Measurements from ENCODE around the gene UBN1.

Gene UBN1

GRCh38 chr16:4882000-4882632 is 34.8 kb downstream of the UBN1 start:
- Mint-ChIP-seq H3K27ac (no peak overlapping the region), H3K27me3 (no peaks in the 10 kb centered on the region), H3K4me1 (ENCODE audit: low read depth) (no peaks in the 10 kb centered on the region), H3K9me3 (ENCODE audit: low read depth) (no peaks in the 10 kb centered on the region), H3K36me3 (peaks cover 5% of the 10 kb centered on the region), H3K4me3 (no peak overlapping the region)

GRCh38 chr16:4882633-4883285 is 35.5 kb downstream of the UBN1 start:
- Mint-ChIP-seq H3K36me3 (peaks cover 5% of the 10 kb centered on the region), H3K9me3 (ENCODE audit: low read depth) (no peaks in the 10 kb centered on the region), H3K27me3 (no peaks in the 10 kb centered on the region), H3K27ac (no peak overlapping the region), H3K4me1 (ENCODE audit: low read depth) (no peaks in the 10 kb centered on the region), H3K4me3 (no peak overlapping the region)

- Mint-ChIP-seq H3K9me3 (ENCODE audit: low read depth) (no peaks in the 10 kb centered on the region), H3K36me3 (peaks cover 5% of the 10 kb centered on the region), H3K4me3 (no peak overlapping the region), H3K4me1 (ENCODE audit: low read depth) (no peaks in the 10 kb centered on the region), H3K27ac (no peak overlapping the region), H3K27me3 (no peaks in the 10 kb centered on the region)
Observed at GRCh38 chr16:4883501-4883900, 36.2 kb downstream of the UBN1 start.

- H3K4me3 Mint-ChIP-seq: no peak overlapping the region
- no peak overlapping the region for H3K27ac Mint-ChIP-seq
Observed at GRCh38 chr16:4884209-4884608, 36.9 kb downstream of the UBN1 start.

GRCh38 chr16:4884972-4885874 is 37.9 kb downstream of the UBN1 start:
- Mint-ChIP-seq H3K36me3 (peaks cover 5% of the 10 kb centered on the region), H3K27ac (no peak overlapping the region), H3K27me3 (no peaks in the 10 kb centered on the region), H3K9me3 (ENCODE audit: low read depth) (no peaks in the 10 kb centered on the region), H3K4me3 (no peak overlapping the region), H3K4me1 (ENCODE audit: low read depth) (no peaks in the 10 kb centered on the region)

More at GRCh38 chr16:4884209-4884608, 36.9 kb downstream of the UBN1 start:
- Mint-ChIP-seq H3K36me3 (peaks cover 5% of the 10 kb centered on the region), H3K27me3 (no peaks in the 10 kb centered on the region), H3K9me3 (ENCODE audit: low read depth) (no peaks in the 10 kb centered on the region), H3K4me1 (ENCODE audit: low read depth) (no peaks in the 10 kb centered on the region)

- Mint-ChIP-seq H3K27ac (no peak overlapping the region), H3K9me3 (ENCODE audit: low read depth) (no peaks in the 10 kb centered on the region), H3K36me3 (peaks cover 5% of the 10 kb centered on the region), H3K4me3 (no peak overlapping the region), H3K4me1 (ENCODE audit: low read depth) (no peaks in the 10 kb centered on the region), H3K27me3 (no peaks in the 10 kb centered on the region)
Observed at GRCh38 chr16:4886151-4886550, 38.9 kb downstream of the UBN1 start.

GRCh38 chr16:4888428-4889135 is 41.3 kb downstream of the UBN1 start:
- H3K27ac Mint-ChIP-seq: no peak overlapping the region
- H3K36me3 Mint-ChIP-seq: peaks cover 5% of the 10 kb centered on the region
- no peaks in the 10 kb centered on the region for H3K4me1 Mint-ChIP-seq (ENCODE audit: low read depth)
- no peaks in the 10 kb centered on the region for H3K27me3 Mint-ChIP-seq
- no peaks in the 10 kb centered on the region for H3K9me3 Mint-ChIP-seq (ENCODE audit: low read depth)
- H3K4me3 Mint-ChIP-seq: no peak overlapping the region

- no peaks in the 10 kb centered on the region for H3K4me1 Mint-ChIP-seq (ENCODE audit: low read depth)
- peaks cover 1% of the 10 kb centered on the region for H3K36me3 Mint-ChIP-seq
- H3K4me3 Mint-ChIP-seq: no peak overlapping the region
- H3K27me3 Mint-ChIP-seq: no peaks in the 10 kb centered on the region
- H3K9me3 Mint-ChIP-seq (ENCODE audit: low read depth): no peaks in the 10 kb centered on the region
- no peak overlapping the region for H3K27ac Mint-ChIP-seq
Observed at GRCh38 chr16:4890026-4890425, 42.7 kb downstream of the UBN1 start.

GRCh38 chr16:4890686-4891085 is 43.4 kb downstream of the UBN1 start:
- no peaks in the 10 kb centered on the region for H3K9me3 Mint-ChIP-seq (ENCODE audit: low read depth)
- no peak overlapping the region for H3K4me3 Mint-ChIP-seq
- H3K4me1 Mint-ChIP-seq (ENCODE audit: low read depth): no peaks in the 10 kb centered on the region
- H3K36me3 Mint-ChIP-seq: no peaks in the 10 kb centered on the region
- H3K27ac Mint-ChIP-seq: no peak overlapping the region
- H3K27me3 Mint-ChIP-seq: no peaks in the 10 kb centered on the region

GRCh38 chr16:4891097-4891885 is 44.0 kb downstream of the UBN1 start:
- no peak overlapping the region for H3K4me3 Mint-ChIP-seq
- H3K4me1 Mint-ChIP-seq (ENCODE audit: low read depth): no peaks in the 10 kb centered on the region
- no peaks in the 10 kb centered on the region for H3K27me3 Mint-ChIP-seq
- H3K27ac Mint-ChIP-seq: no peak overlapping the region
- no peaks in the 10 kb centered on the region for H3K36me3 Mint-ChIP-seq
- no peaks in the 10 kb centered on the region for H3K9me3 Mint-ChIP-seq (ENCODE audit: low read depth)

- Mint-ChIP-seq H3K4me1 (ENCODE audit: low read depth) (no peaks in the 10 kb centered on the region), H3K9me3 (ENCODE audit: low read depth) (no peaks in the 10 kb centered on the region), H3K27me3 (no peaks in the 10 kb centered on the region), H3K27ac (no peak overlapping the region), H3K4me3 (no peak overlapping the region), H3K36me3 (no peaks in the 10 kb centered on the region)
Observed at GRCh38 chr16:4891886-4892216, 44.6 kb downstream of the UBN1 start.

- Mint-ChIP-seq H3K27me3 (no peaks in the 10 kb centered on the region), H3K36me3 (no peaks in the 10 kb centered on the region), H3K27ac (no peak overlapping the region), H3K9me3 (ENCODE audit: low read depth) (no peaks in the 10 kb centered on the region), H3K4me1 (ENCODE audit: low read depth) (no peaks in the 10 kb centered on the region), H3K4me3 (no peak overlapping the region)
Observed at GRCh38 chr16:4892361-4893102, 45.3 kb downstream of the UBN1 start.

GRCh38 chr16:4893103-4893862 is 46.0 kb downstream of the UBN1 start:
- H3K27ac Mint-ChIP-seq: no peak overlapping the region
- no peaks in the 10 kb centered on the region for H3K36me3 Mint-ChIP-seq
- no peaks in the 10 kb centered on the region for H3K9me3 Mint-ChIP-seq (ENCODE audit: low read depth)
- H3K27me3 Mint-ChIP-seq: no peaks in the 10 kb centered on the region
- H3K4me3 Mint-ChIP-seq: no peak overlapping the region
- H3K4me1 Mint-ChIP-seq (ENCODE audit: low read depth): no peaks in the 10 kb centered on the region

Measured in activated naive CD8-positive, alpha-beta T cell (primary cell).